Activated CD4-positive, alpha-beta T cell treated with anti-CD3 and anti-CD28 coated beads, Interleukin-2, Interleukin-4, amounts not matched to agents 100 ng/mL and 50 ng/mL, durations not matched to agents 16 hours and 8 hours (primary cell): ENCODE data around the gene LMX1B.
"Not testable (repeated sequence)": the region's sequence is repeated elsewhere in the genome, so short reads cannot be mapped to it uniquely, and the experiment has no call there.

ENCODE experiments used
- DNase-seq: peaks from one replicate; pipeline ENCODE4 v3.0.0-alpha.2; 2020; ENCODE audit warnings: low spot score

LMX1B gene

DNA sequence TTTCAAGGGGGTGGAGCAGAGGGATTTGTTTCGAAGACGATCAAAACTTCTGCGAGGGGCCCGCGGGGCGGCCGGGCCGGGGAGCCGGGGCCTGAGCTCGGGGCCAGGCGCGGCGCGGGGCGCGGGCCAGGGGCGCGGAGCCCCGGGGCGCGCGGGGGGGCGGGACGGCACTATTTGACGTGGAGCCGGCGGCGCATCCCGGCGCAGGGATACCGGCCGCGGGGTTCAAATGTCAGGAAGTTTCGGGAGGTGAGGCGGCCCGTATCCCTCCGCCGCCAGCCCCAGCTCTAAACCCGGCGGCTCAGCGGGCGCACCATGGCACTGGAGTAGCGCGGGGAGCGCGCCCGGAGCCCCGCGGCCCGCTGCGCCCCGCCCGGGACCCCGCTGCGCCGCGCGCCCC, at the start of gene LMX1B:
Gene LMX1B, plus strand, starts transcription at position 278 of the 400 bp plus-strand sequence. CDS start 522 bp downstream, outside the sequence.
- no peak for DNase-seq

DNA sequence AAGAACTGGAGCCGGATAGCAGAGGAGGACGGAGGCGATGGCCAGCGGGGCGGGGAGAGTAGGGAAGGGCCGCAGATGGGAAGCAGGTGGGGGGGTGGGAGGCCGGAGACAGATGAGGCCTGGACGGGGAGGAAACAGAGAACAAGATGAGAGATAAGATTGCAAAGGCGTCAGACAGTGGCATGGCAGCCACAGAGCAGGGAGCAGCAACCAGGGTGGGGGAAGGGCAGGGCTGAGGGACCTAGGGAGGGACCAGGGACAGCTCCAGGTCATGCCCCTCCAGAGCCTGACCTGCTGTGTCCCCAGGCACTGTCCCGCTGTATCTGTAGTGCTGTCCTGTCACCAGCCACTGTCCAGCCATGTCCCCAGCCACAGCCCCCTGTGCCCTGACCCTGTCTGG, 49.6 kb upstream of the LMX1B start:
- DNase-seq, result no peak

DNA sequence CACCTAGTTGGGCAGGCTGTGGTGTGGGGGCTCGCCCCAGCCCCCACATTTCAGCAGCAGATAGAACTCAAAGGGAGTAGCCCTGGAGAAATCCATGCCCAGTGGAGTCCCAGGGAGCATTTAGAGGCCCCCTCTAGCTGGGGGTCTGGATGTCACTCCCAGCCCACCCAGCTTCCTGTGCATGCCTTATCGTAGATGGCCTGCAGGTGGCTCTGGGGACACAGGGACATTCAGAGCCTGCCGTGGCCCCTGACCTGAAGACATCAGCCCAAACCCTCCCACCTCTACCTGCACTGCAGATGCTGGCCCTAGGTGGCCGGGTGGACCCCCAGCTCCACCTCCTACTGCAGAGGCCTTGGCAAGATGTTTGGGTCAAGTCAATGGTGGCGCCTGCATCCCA, 49.0 kb upstream of the LMX1B start:
- DNase-seq, result no peak

DNA sequence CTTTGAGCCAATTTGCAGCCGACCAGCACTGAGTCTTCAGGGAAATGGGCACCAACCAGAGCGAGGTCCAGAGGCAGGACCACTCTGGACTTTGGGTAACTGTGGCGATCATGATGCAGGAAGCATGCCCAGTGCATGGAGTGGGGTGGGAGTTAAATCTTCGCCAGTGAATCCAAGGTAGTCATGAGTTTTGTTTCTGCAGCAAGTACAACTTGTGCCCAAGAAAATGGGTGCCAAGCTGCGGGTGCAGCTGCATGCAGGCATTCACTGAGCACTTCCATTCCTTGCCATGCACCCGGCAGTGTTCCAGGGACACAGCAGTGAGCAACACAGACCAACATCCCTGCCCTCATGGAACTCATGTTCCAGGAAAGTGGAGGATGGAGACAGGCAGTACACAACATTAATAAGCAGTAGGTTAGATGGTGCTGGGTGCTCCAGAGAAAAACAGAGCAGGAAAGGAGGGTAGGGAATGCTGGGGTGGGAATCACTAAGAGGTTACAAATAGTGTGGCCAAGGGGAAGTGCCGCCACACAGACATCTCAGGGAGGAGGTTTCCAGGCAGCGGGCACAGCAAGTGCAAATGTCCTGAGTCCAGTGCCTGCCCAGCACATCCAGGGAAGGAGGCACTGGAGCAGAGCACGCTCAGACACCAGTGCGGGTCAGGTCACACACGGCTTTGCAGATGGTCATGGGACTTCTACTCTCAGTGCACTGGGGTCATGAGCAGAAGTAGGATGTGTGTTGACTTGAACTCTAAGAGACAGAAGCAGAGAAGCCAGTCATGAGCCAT, 48.2 kb upstream of the LMX1B start:
- no peak for DNase-seq

DNA sequence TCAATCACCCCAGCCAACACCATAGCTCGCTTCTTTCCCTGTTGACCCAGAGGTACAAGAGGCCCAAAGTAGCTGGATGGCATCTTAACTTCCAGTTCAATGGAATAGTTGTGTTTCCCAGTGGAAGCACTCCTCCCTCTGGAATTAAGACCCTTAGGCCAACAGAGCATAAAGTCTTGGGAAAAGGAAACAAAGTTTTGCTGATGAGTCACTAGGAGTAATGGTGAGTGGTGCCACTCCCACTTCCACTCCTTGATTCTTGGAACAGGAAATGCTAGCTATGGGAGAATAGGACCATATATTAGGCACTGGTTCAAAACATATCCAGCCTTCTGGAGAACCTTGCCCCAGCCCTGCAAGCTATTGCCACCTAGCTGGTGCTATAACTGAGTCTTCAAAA, 44.7 kb upstream of the LMX1B start:
- DNase-seq, result no peak

DNA sequence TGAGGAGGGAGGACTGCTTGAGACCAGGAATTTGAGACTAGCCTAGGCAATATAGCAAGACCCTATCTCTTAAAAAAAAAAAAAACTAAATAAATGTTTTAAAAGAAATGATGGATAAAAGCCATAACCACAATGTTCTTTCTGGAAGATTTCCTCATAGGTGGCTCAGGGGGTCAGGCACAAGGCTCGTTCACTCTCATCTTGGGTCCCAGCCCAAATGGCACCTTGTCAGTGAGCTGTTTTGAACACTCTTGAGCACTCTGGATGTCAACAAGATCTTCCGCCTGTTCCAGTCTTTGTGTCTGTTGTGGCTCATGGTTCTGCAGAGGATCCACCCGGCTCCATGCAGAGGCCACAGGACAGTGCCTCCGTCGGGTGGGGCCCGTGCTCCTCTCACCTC, 35.7 kb upstream of the LMX1B start:
- no peak for DNase-seq

DNA sequence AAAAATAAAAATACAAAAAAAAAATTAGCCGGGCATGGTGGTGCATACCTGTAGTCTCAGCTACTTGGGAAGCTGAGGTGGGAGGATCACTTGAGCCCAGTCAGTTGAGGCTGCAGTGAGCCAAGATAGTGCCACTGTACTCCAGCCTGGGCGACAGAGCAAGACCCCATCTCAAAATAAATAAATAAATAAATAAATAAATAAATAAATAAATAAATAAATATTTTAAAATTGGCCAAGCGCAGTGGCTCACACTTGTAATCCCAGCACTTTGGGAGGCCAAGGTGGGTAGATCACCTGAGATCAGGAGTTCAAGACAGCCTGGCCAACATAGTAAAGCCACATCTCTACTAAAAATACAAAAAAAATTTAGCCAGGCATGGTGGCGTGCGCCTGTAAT, 33.4 kb upstream of the LMX1B start:
- DNase-seq, result not testable (repeated sequence)

DNA sequence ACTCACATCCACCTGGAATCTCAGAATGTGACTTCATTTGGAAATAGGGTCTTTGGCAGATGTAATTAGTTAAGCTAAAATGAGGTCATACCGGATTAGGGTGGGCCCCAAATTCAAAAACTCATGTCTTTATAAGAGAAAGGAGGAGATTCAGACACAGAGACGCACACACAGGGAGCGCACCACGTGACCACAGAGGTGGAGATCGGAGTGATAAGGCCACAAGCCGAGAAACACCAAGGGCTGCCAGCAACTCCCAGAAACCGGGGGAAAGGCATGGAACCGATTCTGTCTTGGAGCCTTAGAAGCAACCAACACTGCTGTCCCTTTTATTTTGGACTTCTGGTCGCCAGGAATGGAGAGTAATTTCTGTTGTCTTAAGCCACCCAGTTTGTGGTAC, 31.8 kb upstream of the LMX1B start:
- DNase-seq, result no peak

DNA sequence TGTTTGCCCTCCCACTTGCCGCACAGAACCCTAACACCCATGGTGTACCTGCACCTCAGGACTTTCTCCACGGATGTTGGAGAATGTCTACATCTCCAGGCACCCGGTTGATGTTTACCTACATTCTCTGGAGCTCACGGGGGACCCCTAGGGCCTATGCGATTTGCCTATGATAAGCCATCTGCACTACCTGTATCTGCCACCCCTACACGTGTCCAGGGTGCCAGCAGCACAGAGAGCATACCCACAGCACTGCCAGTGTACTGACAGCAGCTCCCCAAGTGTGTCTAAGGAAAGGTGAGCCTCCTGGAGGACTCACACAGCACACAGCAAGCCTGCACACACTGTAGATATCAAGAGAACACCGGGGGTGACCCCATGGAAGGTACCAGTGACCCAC, 31.3 kb upstream of the LMX1B start:
- no peak for DNase-seq

DNA sequence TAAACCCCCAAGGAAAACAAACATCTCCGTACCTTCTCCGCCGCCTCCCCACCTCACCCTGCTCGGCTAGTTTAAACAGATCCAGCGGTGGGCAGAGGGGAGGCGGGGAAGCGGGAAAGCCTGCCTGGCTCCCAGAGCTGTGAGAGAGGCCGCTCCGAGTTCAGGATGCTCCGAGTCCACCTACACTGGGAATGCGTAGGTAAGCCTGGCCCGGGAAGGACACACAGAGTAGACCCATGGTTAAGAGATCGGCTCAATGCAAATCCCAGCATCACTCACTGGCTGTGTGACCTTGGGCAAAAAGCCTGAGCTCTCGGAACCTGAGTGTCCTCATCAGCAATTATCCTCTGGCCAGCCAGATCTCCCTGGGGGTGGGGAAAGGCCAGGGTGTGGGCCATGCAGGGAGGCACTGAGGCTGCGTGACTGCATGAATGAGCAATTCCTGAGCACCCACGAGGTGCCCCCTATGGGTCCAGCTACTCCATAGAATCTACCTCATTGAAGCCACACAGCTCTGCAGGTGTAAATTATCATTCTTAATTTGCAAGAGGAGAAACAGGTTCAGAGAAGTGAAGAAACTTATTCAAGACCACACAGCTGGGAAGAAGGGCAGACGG, 30.5 kb upstream of the LMX1B start:
- no peak for DNase-seq

DNA sequence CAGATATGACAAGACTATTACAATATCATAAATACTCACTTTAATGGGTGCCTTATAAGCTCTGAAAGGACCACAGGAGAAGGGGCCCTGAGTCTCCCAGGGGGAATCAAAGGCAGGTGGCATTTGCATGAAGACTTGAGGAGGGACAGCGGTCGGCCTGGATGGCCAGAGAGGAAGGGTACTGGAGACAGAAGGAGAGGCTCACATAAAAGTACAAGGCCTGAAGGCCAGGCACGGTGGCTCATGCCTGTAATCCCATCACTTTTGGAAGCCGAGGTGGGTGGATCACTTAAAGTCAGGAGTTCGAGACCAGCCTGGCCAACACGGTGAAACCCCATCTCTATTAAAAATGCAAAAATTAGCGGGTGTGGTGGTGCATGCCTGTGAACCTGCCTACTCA, 29.1 kb upstream of the LMX1B start:
- DNase-seq, result no peak

DNA sequence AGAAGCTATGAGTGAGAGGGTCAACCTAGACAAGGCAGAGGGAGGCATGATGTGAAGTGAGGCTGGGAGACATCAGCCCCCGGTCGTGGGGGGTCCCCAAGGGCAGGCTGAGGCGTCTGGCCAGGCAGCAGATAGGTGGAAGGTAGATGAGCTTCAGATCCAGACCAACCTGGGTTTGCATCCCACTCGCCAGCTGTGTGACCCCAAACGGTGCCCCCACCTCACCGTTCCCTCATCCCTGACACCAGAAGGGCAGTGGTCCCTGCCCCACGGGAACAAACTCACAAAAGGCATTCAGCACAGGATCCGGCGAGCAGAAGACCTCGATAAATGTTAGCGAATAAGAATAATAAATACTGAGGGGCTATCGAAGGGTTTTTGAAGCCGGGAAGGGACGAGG, 27.5 kb upstream of the LMX1B start:
- DNase-seq, result no peak

DNA sequence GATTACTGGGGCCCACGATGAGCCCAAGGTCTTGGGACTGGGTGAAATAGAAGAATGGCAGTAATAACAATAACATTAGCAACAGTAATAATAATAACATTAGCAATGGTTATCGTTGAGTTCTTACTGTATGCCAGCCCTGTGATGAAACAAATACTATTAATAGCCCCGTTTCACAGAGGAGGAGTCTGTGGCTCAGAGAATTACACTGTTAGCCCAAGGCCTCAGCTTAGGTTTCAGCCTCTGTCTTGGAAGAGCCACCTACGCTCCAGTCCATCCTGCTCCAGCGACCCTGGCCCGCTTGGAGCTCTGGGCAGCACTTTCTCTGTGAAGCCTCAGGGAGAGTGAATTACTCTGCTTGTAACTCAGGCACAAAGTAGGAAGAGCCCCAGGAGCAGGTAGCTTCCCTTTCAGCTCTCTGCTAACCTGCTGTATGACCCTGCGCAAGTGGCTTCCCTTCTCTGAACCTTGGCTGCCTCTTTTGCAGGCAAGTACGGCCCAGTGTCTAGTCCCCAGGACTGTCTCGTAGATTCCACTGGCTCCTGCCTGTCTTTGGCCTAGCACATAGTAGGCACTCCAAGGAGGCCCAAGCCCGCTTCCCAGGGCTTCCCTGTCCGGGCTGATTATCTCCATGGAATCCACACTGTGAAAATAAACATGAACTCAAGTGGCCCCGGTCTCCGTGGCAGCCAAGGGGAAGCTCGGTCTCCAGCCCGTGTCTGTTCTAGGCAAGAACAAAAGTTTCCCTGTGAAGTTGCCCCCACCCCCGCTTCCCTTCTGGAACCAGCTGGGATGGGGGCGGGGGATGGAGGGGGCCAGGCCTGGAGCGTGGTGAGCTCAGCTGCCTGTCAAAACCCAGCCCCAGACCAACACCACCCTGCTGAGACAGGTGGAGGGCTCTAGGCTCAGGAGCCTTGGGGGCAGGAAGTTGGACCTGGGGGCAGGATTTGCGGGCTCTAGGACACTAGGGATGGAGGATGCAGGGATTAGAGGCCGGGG, 26.2 kb upstream of the LMX1B start:
- no peak for DNase-seq

DNA sequence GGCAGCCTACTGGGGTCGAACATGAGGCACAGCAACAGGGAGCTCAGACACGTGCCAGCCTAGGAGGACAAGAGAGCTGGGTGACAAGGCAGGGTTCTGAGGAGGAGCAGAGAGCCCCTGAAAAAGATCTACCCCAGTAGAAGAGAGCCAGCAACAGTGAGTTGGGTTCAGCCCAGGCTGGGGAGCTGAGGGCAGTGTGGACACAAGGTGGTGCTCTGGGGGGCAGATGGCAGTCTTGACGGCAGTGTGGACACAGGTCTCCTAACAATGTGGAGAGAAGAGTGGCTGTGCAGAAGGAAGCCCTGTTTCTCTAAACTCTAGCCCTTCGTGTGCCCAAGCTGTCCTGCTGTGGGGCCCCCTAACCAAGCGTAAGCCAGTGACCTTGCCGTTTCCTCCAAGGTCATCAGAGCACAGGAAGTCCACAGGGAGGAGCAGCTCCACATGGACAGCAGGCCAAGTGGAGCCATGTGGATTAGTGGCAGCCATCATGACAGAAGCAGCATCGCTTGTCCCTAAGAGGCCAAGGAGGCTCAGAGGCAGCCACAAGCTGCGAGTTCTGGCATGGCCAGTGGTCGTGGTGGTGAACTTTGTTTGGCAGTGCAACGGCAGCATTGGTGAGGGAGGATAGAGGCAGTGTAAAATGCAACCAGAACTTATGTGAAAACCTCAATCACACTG, 25.1 kb upstream of the LMX1B start:
- DNase-seq, result no peak

DNA sequence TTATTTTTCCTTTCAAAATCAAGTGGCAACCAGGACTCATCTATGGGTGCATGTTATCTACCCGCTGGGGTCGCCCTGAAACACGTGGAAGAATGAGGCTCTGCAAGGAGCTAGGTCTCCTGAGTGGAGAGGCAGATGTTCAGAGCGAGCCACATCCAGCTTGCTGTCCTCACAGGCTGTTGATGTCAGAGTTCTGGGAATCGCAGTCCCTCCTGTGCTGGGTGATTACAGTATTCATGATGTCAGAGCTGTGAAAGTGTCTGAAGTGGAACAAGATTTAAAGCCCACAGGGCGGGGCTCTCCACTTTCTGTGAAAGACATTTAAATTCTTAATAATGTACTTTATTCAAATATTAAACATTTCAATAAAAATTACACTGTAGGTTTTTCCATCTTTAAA, 24.4 kb upstream of the LMX1B start:
- no peak for DNase-seq

DNA sequence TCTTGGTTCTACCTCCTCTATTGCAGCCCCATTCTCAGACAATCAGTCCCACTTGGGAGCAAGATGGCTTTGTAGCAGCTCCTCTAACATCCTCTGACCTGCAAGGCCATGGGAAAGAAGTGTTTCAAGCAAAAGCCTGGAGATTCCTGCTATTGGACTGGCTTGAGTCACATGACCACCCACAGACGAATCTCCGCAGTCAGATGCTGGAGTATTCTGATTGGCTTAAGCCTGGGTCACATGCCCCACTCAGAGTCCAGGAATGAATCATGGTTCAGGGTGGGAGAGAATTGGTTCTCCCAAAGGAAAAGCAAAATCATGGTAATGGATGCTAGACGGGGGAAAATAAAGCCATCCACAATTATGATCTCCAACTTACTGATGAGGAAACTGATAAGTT, 22.6 kb upstream of the LMX1B start:
- DNase-seq, result no peak

DNA sequence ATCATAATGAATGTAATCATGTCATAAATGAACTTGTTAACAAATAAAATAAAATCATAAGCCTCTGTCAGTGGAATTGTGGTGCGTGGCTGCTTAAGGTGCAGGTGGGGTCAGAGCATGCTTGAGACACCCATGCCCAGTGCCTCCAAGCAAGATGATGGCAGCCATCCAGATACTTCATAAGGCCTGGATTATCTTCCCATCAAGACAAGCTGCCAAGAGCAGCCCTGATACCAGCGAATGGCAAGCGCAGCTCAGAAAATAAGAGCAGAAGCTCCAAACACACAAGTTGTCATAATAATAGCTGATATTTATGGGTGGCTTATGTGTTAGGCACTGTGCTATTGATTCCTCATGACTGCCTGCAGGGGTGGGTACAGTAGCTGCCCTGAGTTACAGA, 21.8 kb upstream of the LMX1B start:
- no peak for DNase-seq

DNA sequence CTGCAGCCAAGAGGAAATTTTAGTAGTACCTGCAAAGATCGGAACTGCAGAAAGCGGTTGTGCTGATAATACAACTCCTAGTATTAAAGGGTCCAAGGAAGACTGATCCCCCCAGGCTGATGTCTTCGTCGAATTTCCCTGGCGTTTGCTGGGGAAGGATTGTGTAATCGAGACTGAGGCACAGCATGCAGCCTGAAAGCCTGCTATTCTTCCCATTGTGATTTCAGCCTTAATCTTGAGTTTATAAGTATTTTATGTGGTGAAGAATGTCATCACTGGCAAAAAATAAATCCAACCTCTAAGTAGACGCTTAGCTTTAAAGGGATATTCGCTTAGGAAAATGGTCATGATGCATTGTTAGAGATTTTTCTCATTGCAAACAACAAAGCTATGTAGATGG, 21.3 kb upstream of the LMX1B start:
- DNase-seq, result no peak

DNA sequence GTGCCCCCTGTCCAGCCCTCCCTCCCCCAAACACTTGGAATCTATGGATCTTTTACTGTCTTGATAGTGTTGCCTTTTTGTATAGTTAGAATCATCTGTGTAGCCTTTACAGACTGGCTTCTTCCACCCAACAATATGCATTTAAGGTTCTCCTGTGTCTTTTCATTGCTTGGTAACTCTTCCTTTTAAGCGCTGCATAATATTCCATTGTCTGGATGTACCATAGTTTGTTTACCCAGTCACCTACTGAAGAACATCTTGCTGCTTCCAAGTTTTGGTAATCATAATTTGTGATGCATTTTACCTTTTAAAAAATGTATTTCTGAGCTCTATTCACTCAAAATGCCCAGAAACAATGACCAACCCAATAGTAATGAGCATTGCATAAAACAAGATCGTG, 17.7 kb upstream of the LMX1B start:
- no peak for DNase-seq

DNA sequence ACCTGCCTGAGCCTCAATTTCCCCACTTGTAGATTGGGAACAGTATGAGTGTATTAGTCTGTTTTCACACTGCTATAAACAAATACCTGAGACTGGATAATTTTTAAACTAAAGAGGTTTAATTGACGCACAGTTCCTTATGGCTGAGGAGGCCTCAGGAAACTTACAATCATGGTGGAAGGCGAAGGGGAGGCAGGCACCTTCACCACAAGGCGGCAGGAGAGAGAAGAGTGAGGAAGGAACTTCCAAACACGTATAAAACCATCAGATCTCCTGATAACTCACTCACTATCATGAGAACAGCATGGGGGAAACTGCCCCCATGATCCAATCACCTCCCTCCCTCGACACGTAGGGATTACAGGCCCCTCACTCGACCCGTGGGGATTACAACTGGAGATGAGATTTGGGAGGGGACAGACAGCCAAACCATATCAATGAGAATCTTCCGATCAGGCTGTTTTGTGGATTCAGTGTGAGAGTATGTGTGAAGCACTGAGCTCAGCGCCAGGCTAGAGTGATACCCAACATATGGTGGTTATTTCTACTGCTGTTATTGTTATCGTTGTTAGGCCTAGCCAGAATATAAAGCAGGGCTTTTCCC, 14.6 kb upstream of the LMX1B start:
- DNase-seq, result no peak
